Measurements from ENCODE around the gene THAP4. TPM values are rescaled to one million over a fixed set of nuclear protein-coding genes. Genes with fewer than 3 reads are reported as not detected.

The THAP4 gene
- total RNA-seq, 1 donor = 43.4 TPM

DNA sequence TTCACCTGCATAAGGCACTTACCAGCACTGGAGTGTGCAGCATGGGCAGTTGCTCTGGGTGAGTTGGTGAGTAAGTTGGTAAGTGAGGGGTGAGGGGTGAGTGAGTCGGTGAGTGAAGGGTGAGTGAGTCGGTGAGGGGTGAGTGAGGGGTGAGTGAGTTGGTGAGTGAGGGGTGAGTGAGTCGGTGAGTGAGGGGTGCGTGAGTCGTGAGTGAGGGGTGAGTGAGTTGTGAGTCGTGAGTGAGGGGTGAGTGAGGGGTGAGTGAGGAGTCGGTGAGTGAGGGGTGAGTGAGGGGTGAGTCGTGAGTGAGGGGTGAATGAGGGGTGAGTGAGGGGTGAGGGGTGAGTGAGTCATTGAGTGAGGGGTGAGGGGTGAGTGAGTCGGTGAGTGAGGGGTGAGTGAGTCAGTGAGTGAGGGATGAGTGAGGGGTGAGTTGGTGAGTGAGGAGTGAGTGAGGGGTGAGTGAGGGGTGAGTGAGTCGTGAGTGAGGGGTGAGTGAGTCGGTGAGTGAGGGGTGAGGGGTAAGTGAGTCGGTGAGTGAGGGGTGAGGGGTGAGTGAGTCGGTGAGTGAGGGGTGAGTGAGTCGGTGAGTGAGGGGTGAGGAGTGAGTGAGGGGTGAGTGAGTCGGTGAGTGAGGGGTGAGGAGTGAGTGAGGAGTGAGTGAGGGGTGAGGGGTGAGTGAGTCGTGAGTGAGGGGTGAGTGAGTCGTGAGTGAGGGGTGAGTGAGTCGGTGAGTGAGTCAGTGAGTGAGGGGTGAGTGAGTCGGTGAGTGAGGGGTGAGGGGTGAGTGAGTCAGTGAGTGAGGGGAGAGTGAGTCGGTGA is 17.1 kb downstream of the THAP4 start:
- TF ChIP-seq, protein P1, sequence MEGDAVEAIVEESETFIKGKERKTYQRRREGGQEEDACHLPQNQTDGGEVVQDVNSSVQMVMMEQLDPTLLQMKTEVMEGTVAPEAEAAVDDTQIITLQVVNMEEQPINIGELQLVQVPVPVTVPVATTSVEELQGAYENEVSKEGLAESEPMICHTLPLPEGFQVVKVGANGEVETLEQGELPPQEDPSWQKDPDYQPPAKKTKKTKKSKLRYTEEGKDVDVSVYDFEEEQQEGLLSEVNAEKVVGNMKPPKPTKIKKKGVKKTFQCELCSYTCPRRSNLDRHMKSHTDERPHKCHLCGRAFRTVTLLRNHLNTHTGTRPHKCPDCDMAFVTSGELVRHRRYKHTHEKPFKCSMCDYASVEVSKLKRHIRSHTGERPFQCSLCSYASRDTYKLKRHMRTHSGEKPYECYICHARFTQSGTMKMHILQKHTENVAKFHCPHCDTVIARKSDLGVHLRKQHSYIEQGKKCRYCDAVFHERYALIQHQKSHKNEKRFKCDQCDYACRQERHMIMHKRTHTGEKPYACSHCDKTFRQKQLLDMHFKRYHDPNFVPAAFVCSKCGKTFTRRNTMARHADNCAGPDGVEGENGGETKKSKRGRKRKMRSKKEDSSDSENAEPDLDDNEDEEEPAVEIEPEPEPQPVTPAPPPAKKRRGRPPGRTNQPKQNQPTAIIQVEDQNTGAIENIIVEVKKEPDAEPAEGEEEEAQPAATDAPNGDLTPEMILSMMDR (IDR thresholded peaks at IDR 0.05; ENCODE audit: extremely low read depth, low read depth, low read length) = no peak
- peaks cover 9% of the 10 kb centered on the region for H3K36me3 ChIP-seq (ENCODE audit: insufficient read depth, low read length)
- H2AFZ ChIP-seq (ENCODE audit: low read length) = no peak overlapping the region
- DNase-seq (ENCODE audit: insufficient read length, low spot score, missing footprints) = peak; percentile 17
- no peaks in the 10 kb centered on the region for H3K27me3 ChIP-seq (ENCODE audit: insufficient read depth, low read length)
- H3K79me2 ChIP-seq (ENCODE audit: insufficient read depth, low read length) = peaks cover 86% of the 10 kb centered on the region
- no peaks in the 10 kb centered on the region for H3K9me3 ChIP-seq (ENCODE audit: low read depth, low read length)
- no peak overlapping the region for H3K4me2 ChIP-seq (ENCODE audit: insufficient read depth, low read length)
- no peak overlapping the region for H3K4me3 ChIP-seq (ENCODE audit: insufficient read depth, low read length)
- peaks cover 4% of the 10 kb centered on the region for H3K4me1 ChIP-seq (ENCODE audit: insufficient read depth, low read length)
- H3K27ac ChIP-seq (ENCODE audit: low read depth, low read length) = no peak overlapping the region
- peaks cover 30% of the 10 kb centered on the region for H4K20me1 ChIP-seq (ENCODE audit: insufficient read depth, low read length)

DNA sequence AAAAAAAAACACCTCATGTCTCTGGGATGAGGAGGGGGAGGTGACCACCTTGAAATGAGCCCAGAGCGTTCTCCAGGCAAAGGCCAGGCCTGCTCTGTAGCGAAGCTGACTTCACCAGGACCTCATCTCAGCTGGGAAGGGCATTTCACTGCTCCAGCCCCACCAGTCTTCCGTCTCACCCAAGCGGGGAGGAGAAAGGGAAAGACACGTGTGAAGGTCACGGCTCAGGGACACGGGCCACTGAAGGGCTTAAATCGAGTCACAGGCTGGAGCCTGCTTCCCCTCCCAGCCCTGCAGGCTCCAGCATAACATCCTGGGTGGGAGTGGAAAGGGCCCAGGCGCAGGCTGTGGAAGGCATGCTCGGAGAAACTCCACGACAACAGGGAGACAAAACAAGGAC is 18.1 kb downstream of the THAP4 start:
- no peak overlapping the region for H2AFZ ChIP-seq (ENCODE audit: low read length)
- H3K4me1 ChIP-seq (ENCODE audit: insufficient read depth, low read length) = peaks cover 4% of the 10 kb centered on the region
- peaks cover 29% of the 10 kb centered on the region for H4K20me1 ChIP-seq (ENCODE audit: insufficient read depth, low read length)
- TF ChIP-seq, protein P1 (IDR thresholded peaks at IDR 0.05; ENCODE audit: extremely low read depth, low read depth, low read length) = no peak
- no peak overlapping the region for H3K4me2 ChIP-seq (ENCODE audit: insufficient read depth, low read length)
- no peaks in the 10 kb centered on the region for H3K9me3 ChIP-seq (ENCODE audit: low read depth, low read length)
- H3K27me3 ChIP-seq (ENCODE audit: insufficient read depth, low read length) = no peaks in the 10 kb centered on the region
- no peak overlapping the region for H3K27ac ChIP-seq (ENCODE audit: low read depth, low read length)
- no peak for DNase-seq (ENCODE audit: insufficient read length, low spot score, missing footprints)
- H3K79me2 ChIP-seq (ENCODE audit: insufficient read depth, low read length) = peaks cover 83% of the 10 kb centered on the region
- peaks cover 8% of the 10 kb centered on the region for H3K36me3 ChIP-seq (ENCODE audit: insufficient read depth, low read length)
- H3K4me3 ChIP-seq (ENCODE audit: insufficient read depth, low read length) = no peak overlapping the region

GRCh38 chr2:241618296-241618805 is 18.6 kb downstream of the THAP4 start:
- peaks cover 26% of the 10 kb centered on the region for H4K20me1 ChIP-seq (ENCODE audit: insufficient read depth, low read length)

More at GRCh38 chr2:241618296-241618805, 18.6 kb downstream of the THAP4 start:
- H3K4me3 ChIP-seq (ENCODE audit: insufficient read depth, low read length) = no peak overlapping the region
- TF ChIP-seq, protein P1 (IDR thresholded peaks at IDR 0.05; ENCODE audit: extremely low read depth, low read depth, low read length) = no peak
- H3K27ac ChIP-seq (ENCODE audit: low read depth, low read length) = no peak overlapping the region
- H3K9me3 ChIP-seq (ENCODE audit: low read depth, low read length) = no peaks in the 10 kb centered on the region
- peaks cover 4% of the 10 kb centered on the region for H3K4me1 ChIP-seq (ENCODE audit: insufficient read depth, low read length)
- no peak overlapping the region for H3K4me2 ChIP-seq (ENCODE audit: insufficient read depth, low read length)
- H3K36me3 ChIP-seq (ENCODE audit: insufficient read depth, low read length) = peaks cover 5% of the 10 kb centered on the region
- no peak overlapping the region for H2AFZ ChIP-seq (ENCODE audit: low read length)
- DNase-seq (ENCODE audit: insufficient read length, low spot score, missing footprints) = peak; percentile 8
- H3K79me2 ChIP-seq (ENCODE audit: insufficient read depth, low read length) = peaks cover 82% of the 10 kb centered on the region
- H3K27me3 ChIP-seq (ENCODE audit: insufficient read depth, low read length) = no peaks in the 10 kb centered on the region

All from osteoblast (primary cell).